OCI-LY7 (cell line): Measurements from ENCODE around the gene GCNT4. TPM values are rescaled to one million over a fixed set of nuclear protein-coding genes. Genes with fewer than 3 reads are reported as not detected.

Experiments used
- BruUV-seq: library from RNA; stranded (reverse); fragments of 400-500 nt; replicated peaks from 2 replicates; lab custom pipeline; 2021; lab: Mats Ljungman, UMichigan
- CTCF ChIA-PET: fragments of 300-600 bp; sonication (Branson Sonifier 250); formaldehyde crosslinking; loops from one replicate; lab custom pipeline; 2022; ENCODE audit warnings: antibody characterized with exemption; ENCODE audit not compliant: unreplicated experiment; lab: Charles Lee
- POLR2A ChIA-PET: fragments of 300-600 bp; sonication (Branson Sonifier 250); formaldehyde crosslinking; loops from one replicate; lab custom pipeline; 2022; ENCODE audit warnings: antibody characterized with exemption; lab: Charles Lee
- DNase-seq: peaks from one replicate; pipeline ENCODE4 v3.0.0-alpha.2; 2015; ENCODE audit warnings: low spot score
- H2AFZ ChIP-seq: fragments of 200-600 bp; sonication (generic), shearing (Covaris generic); 2 replicates; pipeline ENCODE4 v1.6.1; 2014; ENCODE audit warnings: mild to moderate bottlenecking, antibody characterized with exemption, low read length, moderate library complexity
- H3K27ac ChIP-seq: fragments of 200-600 bp; sonication (generic); 2 replicates; pipeline ENCODE4 v1.5.1; 2014; ENCODE audit warnings: mixed run types, low read depth, mild to moderate bottlenecking, moderate library complexity, low read length, inconsistent platforms; ENCODE audit not compliant: poor library complexity, severe bottlenecking
- H3K36me3 ChIP-seq: fragments of 200-600 bp; sonication (generic); 2 replicates; pipeline ENCODE4 v1.6.1; 2014; ENCODE audit warnings: mild to moderate bottlenecking, antibody characterized with exemption, low read length, moderate library complexity, mixed read lengths; ENCODE audit not compliant: insufficient read depth
- H3K4me1 ChIP-seq: fragments of 200-600 bp; sonication (generic); 2 replicates; pipeline ENCODE4 v1.5.1; 2014; ENCODE audit warnings: mild to moderate bottlenecking, low read length; ENCODE audit not compliant: insufficient read depth, poor library complexity, severe bottlenecking
- H3K4me2 ChIP-seq: fragments of 200-600 bp; sonication (generic); 2 replicates; pipeline ENCODE4 v1.6.1; 2014; ENCODE audit warnings: mild to moderate bottlenecking, low read length
- H3K4me3 ChIP-seq: fragments of 200-600 bp; sonication (generic); 2 replicates; pipeline ENCODE4 v1.5.1; 2014; ENCODE audit warnings: mild to moderate bottlenecking, low read depth, low read length; ENCODE audit not compliant: poor library complexity, severe bottlenecking
- H3K79me2 ChIP-seq: fragments of 200-600 bp; sonication (generic); 2 replicates; pipeline ENCODE4 v1.6.1; 2016; ENCODE audit warnings: low read depth, mild to moderate bottlenecking, low read length, moderate library complexity, mixed read lengths; ENCODE audit not compliant: insufficient read depth
- H3K9me2 ChIP-seq: fragments of 200-600 bp; sonication (generic); 2 replicates; pipeline ENCODE4 v1.6.1; 2016; ENCODE audit warnings: mild to moderate bottlenecking, low read length, mixed read lengths; ENCODE audit not compliant: insufficient read depth
- H3K9me3 ChIP-seq: fragments of 200-600 bp; sonication (generic); 2 replicates; pipeline ENCODE4 v1.6.1; 2014; ENCODE audit warnings: mild to moderate bottlenecking, mixed run types, low read length, mixed read lengths
- H4K20me1 ChIP-seq: fragments of 200-600 bp; sonication (generic); 2 replicates; pipeline ENCODE4 v1.6.1; 2014; ENCODE audit warnings: mild to moderate bottlenecking, antibody characterized with exemption, low read length, moderate library complexity, mixed read lengths; ENCODE audit not compliant: insufficient read depth
- CTCF ChIP-seq: fragments of 200-600 bp; sonication (generic); conservative IDR thresholded peaks from 2 replicates; pipeline ENCODE4 v1.5.1; 2014; ENCODE audit warnings: mild to moderate bottlenecking, antibody characterized with exemption, low read length, moderate library complexity, mixed read lengths
- EZH2phosphoT487 ChIP-seq: fragments of 200-600 bp; sonication (generic); IDR thresholded peaks from 2 replicates; pipeline ENCODE4 v1.6.1; 2018; ENCODE audit warnings: low read depth, borderline replicate concordance, mild to moderate bottlenecking, mixed run types, antibody characterized with exemption, low read length, moderate library complexity, mixed read lengths
- intact Hi-C: fragments of 100-400 bp; cut with micrococcal nuclease; formaldehyde crosslinking; loops from one replicate; pipeline ENCODE4 v1.10.0; 2022; ENCODE audit not compliant: unreplicated experiment
- total RNA-seq, 2 experiments: library from RNA; depleted of rRNA in 1 of 2; stranded (reverse); fragments of >200 nt in 1 of 2; shearing (Covaris generic) in 1 of 2; gene quantifications; 2 replicates each; pipeline ENCODE4 v1.2.3, GENCODE V29; 2014 to 2022

Gene GCNT4
- total RNA-seq, 2 experiments from 2014 or later: not detected

- TF ChIP-seq CTCF (no peak), EZH2phosphoT487 (no peak)
- Histone ChIP-seq H3K36me3 (no peaks in the 10 kb centered on the region), H3K27ac (no peak overlapping the region), H3K4me2 (no peak overlapping the region), H2AFZ (no peak overlapping the region), H3K4me3 (no peak overlapping the region), H4K20me1 (no peaks in the 10 kb centered on the region), H3K79me2 (no peaks in the 10 kb centered on the region), H3K4me1 (no peaks in the 10 kb centered on the region), H3K9me3 (no peaks in the 10 kb centered on the region), H3K9me2 (no peaks in the 10 kb centered on the region)
- DNase-seq: no peak
- no TSS peak for BruUV-seq
- intact Hi-C loops: no loop called here
- ChIA-PET CTCF (no interaction called here), POLR2A (no interaction called here)
These were observed 11.4 kb downstream of the GCNT4 start for GRCh38 chr5:75040973-75041372.

- H3K79me2 ChIP-seq: no peaks in the 10 kb centered on the region
- no peaks in the 10 kb centered on the region for H3K36me3 ChIP-seq
- ChIA-PET POLR2A (interaction anchor here (0.7 kb wide), 1 partner anchor 72 kb away, joined by 4 read pairs; no protein-coding TSS in a partner anchor), CTCF (no interaction called here)
- TF ChIP-seq CTCF (no peak), EZH2phosphoT487 (no peak)
- H3K4me3 ChIP-seq: no peak overlapping the region
- BruUV-seq: no TSS peak
- no peak for DNase-seq
- no peaks in the 10 kb centered on the region for H3K9me2 ChIP-seq
- H4K20me1 ChIP-seq: no peaks in the 10 kb centered on the region
- no peak overlapping the region for H2AFZ ChIP-seq
- H3K9me3 ChIP-seq: no peaks in the 10 kb centered on the region
- no peak overlapping the region for H3K4me2 ChIP-seq
- no peak overlapping the region for H3K27ac ChIP-seq
- intact Hi-C loops: no loop called here
- no peaks in the 10 kb centered on the region for H3K4me1 ChIP-seq
These were observed 15.3 kb downstream of the GCNT4 start for GRCh38 chr5:75037106-75037505.

GRCh38 chr5:75034137-75034739 is 18.1 kb downstream of the GCNT4 start:
- Histone ChIP-seq H3K9me3 (no peaks in the 10 kb centered on the region), H3K4me3 (no peak overlapping the region), H3K36me3 (no peaks in the 10 kb centered on the region), H3K27ac (no peak overlapping the region), H3K9me2 (no peaks in the 10 kb centered on the region), H3K4me2 (no peak overlapping the region), H3K4me1 (no peaks in the 10 kb centered on the region), H3K79me2 (no peaks in the 10 kb centered on the region), H2AFZ (no peak overlapping the region), H4K20me1 (no peaks in the 10 kb centered on the region)
- no TSS peak for BruUV-seq
- TF ChIP-seq CTCF: no peak
- POLR2A ChIA-PET: no interaction called here
- CTCF ChIA-PET: no interaction called here
- intact Hi-C loops: no loop called here
- DNase-seq: no peak
